ENCODE measurements around the gene NKX3-2. TPM values are rescaled to one million over a fixed set of nuclear protein-coding genes. Genes with fewer than 3 reads are reported as not detected.

The NKX3-2 gene
- total and polyA plus RNA-seq, 2 of the 8 experiments (the other 6 are each of a cell fraction or from before 2014, with no cell fraction given), result 0.13 TPM; not detected in 1

DNA sequence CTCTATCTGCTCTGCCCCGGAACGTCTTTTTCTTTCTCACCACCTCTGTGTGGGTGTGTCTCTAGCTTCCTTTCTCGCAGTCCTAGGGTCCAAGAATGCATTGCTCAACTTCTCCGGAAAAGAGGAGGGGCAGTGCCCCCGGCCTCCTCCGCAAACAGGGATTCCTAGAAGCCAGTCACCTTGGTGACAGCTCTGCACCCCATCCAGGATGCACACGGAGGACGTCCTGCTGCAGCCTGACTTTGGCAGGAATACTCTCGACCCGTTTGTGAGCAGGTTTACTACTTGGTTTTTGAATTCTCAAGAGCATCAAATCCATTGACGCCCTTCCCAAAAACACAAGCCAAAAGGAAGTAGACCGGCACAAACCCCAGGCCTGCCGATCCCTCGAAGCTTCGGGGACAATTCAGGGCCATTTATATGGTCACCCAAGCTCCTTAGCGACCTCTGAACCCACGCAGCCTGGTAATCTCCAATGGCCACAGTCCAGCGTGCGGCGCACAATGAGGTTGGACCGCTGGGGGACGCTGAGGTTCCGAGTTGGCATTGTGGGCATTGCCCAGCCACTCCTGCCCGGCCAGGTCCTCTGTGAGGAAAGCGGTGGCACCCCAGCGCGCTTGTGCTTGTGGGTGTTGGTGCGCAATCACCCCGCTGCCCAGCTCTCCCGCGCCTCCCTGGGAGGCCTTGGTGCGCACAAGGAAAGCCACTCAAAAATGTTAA lies 9.8 kb downstream of the NKX3-2 start (continued):
- TF ChIP-seq, protein P1, sequence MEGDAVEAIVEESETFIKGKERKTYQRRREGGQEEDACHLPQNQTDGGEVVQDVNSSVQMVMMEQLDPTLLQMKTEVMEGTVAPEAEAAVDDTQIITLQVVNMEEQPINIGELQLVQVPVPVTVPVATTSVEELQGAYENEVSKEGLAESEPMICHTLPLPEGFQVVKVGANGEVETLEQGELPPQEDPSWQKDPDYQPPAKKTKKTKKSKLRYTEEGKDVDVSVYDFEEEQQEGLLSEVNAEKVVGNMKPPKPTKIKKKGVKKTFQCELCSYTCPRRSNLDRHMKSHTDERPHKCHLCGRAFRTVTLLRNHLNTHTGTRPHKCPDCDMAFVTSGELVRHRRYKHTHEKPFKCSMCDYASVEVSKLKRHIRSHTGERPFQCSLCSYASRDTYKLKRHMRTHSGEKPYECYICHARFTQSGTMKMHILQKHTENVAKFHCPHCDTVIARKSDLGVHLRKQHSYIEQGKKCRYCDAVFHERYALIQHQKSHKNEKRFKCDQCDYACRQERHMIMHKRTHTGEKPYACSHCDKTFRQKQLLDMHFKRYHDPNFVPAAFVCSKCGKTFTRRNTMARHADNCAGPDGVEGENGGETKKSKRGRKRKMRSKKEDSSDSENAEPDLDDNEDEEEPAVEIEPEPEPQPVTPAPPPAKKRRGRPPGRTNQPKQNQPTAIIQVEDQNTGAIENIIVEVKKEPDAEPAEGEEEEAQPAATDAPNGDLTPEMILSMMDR (IDR thresholded peaks at IDR 0.05; ENCODE audit: control extremely low read depth in 1 of 3, insufficient read depth in 1 of 3, low read depth in 1 of 3, low read length in 3 of 3), result peak in 1 of 3 experiments; percentile 5; a peak in 1 of 4 replicates
- TF ChIP-seq, protein P2, sequence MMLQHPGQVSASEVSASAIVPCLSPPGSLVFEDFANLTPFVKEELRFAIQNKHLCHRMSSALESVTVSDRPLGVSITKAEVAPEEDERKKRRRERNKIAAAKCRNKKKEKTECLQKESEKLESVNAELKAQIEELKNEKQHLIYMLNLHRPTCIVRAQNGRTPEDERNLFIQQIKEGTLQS (IDR thresholded peaks at IDR 0.05; ENCODE audit: insufficient read depth, low read depth, low read length), result no peak
- TF ChIP-seq ASH2L (IDR thresholded peaks at IDR 0.05; ENCODE audit: low read length), result no peak
- peak; percentile 59 for TF ChIP-seq CTBP2 (IDR thresholded peaks at IDR 0.05; ENCODE audit: borderline replicate concordance, insufficient read depth, insufficient read length, low read length)

All from H1 (cell line).